ENCODE results near the gene CCDC198. TPM values are rescaled to one million over a fixed set of nuclear protein-coding genes. Genes with fewer than 3 reads are reported as not detected.

CCDC198 gene
- total RNA-seq, 4 donors from 2014 or later = not detected

DNA sequence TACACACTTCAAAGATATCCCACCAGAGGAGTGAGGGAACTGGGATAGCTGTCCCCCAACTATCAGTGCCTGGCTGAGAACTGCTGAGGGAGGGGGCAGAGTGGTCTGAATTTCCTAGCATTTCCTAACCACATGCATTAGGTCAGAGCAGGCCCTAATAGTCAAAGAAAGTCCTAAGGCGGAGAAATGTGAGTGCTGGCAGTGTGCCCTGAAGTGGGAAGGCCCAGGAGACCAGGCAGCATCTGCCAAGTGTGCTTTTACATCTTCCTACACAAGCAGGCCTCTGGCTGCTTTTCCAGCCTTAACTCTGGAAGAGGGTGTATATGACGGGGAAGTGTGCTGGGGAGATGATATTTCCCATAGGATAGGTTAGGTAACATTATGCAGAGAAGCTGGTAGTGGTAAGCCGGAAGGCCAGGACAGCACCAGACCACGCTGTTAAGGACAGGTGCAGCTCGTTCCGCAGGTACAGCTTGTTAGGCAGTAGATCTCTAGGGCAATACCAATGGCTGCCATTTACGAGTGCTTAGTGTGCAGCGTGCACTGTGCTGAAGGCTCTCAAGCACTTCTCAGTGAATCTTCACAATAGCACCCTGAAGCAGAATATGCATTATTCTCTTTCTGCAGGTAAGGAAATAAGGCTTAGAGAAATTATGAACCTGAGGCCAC, 9.1 kb upstream of the CCDC198 start:
- TF ChIP-seq, protein P1, sequence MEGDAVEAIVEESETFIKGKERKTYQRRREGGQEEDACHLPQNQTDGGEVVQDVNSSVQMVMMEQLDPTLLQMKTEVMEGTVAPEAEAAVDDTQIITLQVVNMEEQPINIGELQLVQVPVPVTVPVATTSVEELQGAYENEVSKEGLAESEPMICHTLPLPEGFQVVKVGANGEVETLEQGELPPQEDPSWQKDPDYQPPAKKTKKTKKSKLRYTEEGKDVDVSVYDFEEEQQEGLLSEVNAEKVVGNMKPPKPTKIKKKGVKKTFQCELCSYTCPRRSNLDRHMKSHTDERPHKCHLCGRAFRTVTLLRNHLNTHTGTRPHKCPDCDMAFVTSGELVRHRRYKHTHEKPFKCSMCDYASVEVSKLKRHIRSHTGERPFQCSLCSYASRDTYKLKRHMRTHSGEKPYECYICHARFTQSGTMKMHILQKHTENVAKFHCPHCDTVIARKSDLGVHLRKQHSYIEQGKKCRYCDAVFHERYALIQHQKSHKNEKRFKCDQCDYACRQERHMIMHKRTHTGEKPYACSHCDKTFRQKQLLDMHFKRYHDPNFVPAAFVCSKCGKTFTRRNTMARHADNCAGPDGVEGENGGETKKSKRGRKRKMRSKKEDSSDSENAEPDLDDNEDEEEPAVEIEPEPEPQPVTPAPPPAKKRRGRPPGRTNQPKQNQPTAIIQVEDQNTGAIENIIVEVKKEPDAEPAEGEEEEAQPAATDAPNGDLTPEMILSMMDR (IDR thresholded peaks at IDR 0.05; ENCODE audit: low read depth) = no peak

DNA sequence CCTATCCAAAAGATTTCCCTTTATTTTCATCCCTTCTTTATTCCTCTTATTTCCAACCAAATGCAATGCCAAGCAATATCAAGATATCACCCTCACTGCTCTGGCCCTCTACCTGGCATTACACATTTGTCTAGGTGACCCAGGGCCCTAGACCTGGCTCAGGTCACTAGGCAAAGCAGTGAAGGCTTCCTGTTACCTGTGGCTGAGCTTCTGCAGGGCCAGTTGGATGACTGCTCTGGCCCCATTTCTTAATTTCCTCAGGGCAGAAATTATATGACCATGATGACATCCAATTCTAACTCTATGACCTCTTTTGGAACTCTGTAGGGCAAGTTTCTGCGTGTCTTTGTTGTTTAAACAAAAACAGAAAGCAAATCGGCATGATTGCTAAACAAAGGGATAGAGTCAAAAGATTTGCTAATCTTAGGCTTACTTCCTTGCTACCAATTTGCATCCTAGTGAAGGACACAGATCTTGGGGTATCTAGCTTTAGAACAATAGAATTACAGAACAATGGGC, 7.4 kb upstream of the CCDC198 start:
- TF ChIP-seq, protein P1 (IDR thresholded peaks at IDR 0.05; ENCODE audit: low read depth) = no peak

- TF ChIP-seq, protein P1 (IDR thresholded peaks at IDR 0.05; ENCODE audit: low read depth) = no peak
These were observed 5.0 kb upstream of the CCDC198 start for GRCh38 chr14:57498659-57499058.

DNA sequence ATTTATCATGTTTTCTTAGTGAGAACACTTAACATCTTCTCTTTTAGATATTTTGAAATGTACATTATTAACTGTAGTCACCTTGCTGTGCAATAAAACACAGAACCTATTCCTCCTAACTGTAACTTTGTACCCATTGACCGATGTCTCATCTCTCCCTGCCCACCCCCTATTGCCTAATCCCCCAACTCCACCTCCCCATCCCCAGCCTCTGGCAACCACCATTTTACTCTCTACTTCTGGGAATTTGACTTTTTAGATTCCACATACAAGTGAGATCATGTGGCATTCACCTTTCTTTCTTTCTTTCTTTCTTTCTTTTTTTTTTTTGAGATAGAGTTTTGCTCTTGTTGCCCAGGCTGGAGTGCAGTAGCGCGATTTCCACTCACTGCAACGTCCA, 4.4 kb upstream of the CCDC198 start:
- TF ChIP-seq, protein P1 (IDR thresholded peaks at IDR 0.05; ENCODE audit: low read depth) = no peak

- TF ChIP-seq, protein P1 (IDR thresholded peaks at IDR 0.05; ENCODE audit: low read depth) = no peak
These were observed 1.8 kb upstream of the CCDC198 start for GRCh38 chr14:57495416-57495815.

DNA sequence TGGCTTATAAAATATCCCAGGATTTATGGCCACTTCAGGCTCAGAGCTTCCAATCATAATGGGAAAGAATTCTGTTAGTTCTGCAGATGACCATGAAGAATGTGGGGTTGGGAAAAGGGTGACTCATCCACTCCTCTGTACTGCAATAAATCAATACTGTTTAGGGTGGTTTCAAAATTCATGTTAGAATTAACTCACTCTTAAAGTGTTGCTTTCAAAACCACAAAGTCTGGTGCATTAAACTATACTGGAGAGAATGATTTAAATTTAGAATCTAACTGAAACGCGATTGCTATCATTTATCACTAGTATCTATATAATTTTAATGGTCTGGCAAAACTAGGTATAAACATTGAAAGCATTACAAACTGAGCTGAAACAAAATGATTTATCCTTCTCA, 798 bp downstream of the CCDC198 start:
- TF ChIP-seq, protein P1 (IDR thresholded peaks at IDR 0.05; ENCODE audit: low read depth) = no peak

GRCh38 chr14:57491640-57492039, 2.0 kb downstream of the CCDC198 start:
- TF ChIP-seq, protein P1 (IDR thresholded peaks at IDR 0.05; ENCODE audit: low read depth) = no peak

Measured in subcutaneous adipose tissue (tissue), 4 donors.